Fibroblast of lung (primary cell): Measurements from ENCODE around the gene TMEFF2.

ENCODE experiments used
- CTCF ChIP-seq, 2 donors: IDR thresholded peaks in 1 of 2; conservative IDR thresholded peaks in 1 of 2; 1 replicate in 1 of 2; 2 replicates in 1 of 2; pipeline ENCODE4 v1.5.1; 2011 to 2012; ENCODE audit warnings: low read length in 2 of 2, control low read depth in 1 of 2, inconsistent platforms in 1 of 2, low read depth in 1 of 2, mild to moderate bottlenecking in 1 of 2
- EZH2 ChIP-seq: IDR thresholded peaks from 2 replicates; pipeline ENCODE4 v1.5.1; 2012; ENCODE audit warnings: low read length, control low read depth, mild to moderate bottlenecking; ENCODE audit errors: missing control alignments

- no peak for TF ChIP-seq CTCF (conservative IDR thresholded peaks at IDR 0.05 in 1 of 2, IDR thresholded peaks at IDR 0.05 in 1 of 2; ENCODE audit: low read depth in 1 of 2, low read length in 2 of 2)
- no peak for TF ChIP-seq EZH2
Measured at GRCh38 chr2:191930205-191930604, 264.5 kb downstream of the TMEFF2 start.
